ENCODE results near the gene RYK.
"Not testable (repeated sequence)": the region's sequence is repeated elsewhere in the genome, so short reads cannot be mapped to it uniquely, and the experiment has no call there.

Gene RYK

GRCh38 chr3:134222835-134223234, 27.8 kb downstream of the RYK start:
- DNase-seq = no peak

GRCh38 chr3:134216851-134217250, 33.8 kb downstream of the RYK start:
- DNase-seq = no peak

GRCh38 chr3:134216191-134216764, 34.4 kb downstream of the RYK start:
- no peak for DNase-seq

GRCh38 chr3:134214239-134214638, 36.4 kb downstream of the RYK start:
- DNase-seq = no peak

GRCh38 chr3:134212967-134213665, 37.5 kb downstream of the RYK start:
- DNase-seq = peak in 52 of 56 donors; percentile 7 to 91 (median 60)

GRCh38 chr3:134211797-134212196, 38.9 kb downstream of the RYK start:
- DNase-seq = peak in 3 of 56 donors; percentile 1 to 20 (median 2)

GRCh38 chr3:134205451-134205850, 45.2 kb downstream of the RYK start:
- DNase-seq = no peak

- DNase-seq = no peak
These were observed 49.2 kb downstream of the RYK start for GRCh38 chr3:134201201-134202130.

- DNase-seq = not testable (repeated sequence)
These were observed 50.8 kb downstream of the RYK start for GRCh38 chr3:134199880-134200279.

GRCh38 chr3:134199240-134199639, 51.4 kb downstream of the RYK start:
- DNase-seq = no peak

GRCh38 chr3:134198414-134198813, 52.2 kb downstream of the RYK start:
- no peak for DNase-seq

- peak in 1 of 56 donors; percentile 6 for DNase-seq
These were observed 52.9 kb downstream of the RYK start for GRCh38 chr3:134197681-134198261.

GRCh38 chr3:134194247-134194646, 56.4 kb downstream of the RYK start:
- DNase-seq = no peak

GRCh38 chr3:134190250-134190649, 60.4 kb downstream of the RYK start:
- no peak for DNase-seq

GRCh38 chr3:134189849-134190248, 60.8 kb downstream of the RYK start:
- no peak for DNase-seq

- no peak for DNase-seq
These were observed 64.3 kb downstream of the RYK start for GRCh38 chr3:134186391-134186790.

- DNase-seq = no peak
These were observed 69.9 kb downstream of the RYK start for GRCh38 chr3:134180761-134181160.

- DNase-seq = no peak
These were observed 71.2 kb downstream of the RYK start for GRCh38 chr3:134179508-134179907.

GRCh38 chr3:134163096-134163495, 87.6 kb downstream of the RYK start:
- no peak for DNase-seq

GRCh38 chr3:134161898-134162615, 88.6 kb downstream of the RYK start:
- DNase-seq = no peak

- DNase-seq = no peak
These were observed 95.2 kb downstream of the RYK start for GRCh38 chr3:134155446-134155845.
